Activated naive CD4-positive, alpha-beta T cell treated with Interleukin-2 at 50 U/mL for 16 hours (primary cell): ENCODE results near the gene TOP2A.

Experiments
- DNase-seq: peaks from one replicate; pipeline ENCODE4 v3.0.0-alpha.2; 2020

The TOP2A gene

GRCh38 chr17:40417609-40418427 lies at the start of gene TOP2A:
Gene TOP2A (minus strand): TSS chr17:40417896. CDS start chr17:40417791, 105 bp downstream.
- peak; percentile 93 for DNase-seq

- DNase-seq = no peak
Observed at GRCh38 chr17:40467281-40467867, 49.7 kb upstream of the TOP2A start.

GRCh38 chr17:40466298-40466971 lies 48.7 kb upstream of the TOP2A start:
- DNase-seq = no peak

- DNase-seq = no peak
Observed at GRCh38 chr17:40464392-40464855, 46.7 kb upstream of the TOP2A start.

- DNase-seq = no peak
Observed at GRCh38 chr17:40463122-40463550, 45.4 kb upstream of the TOP2A start.

GRCh38 chr17:40462343-40463121 lies 44.8 kb upstream of the TOP2A start:
- DNase-seq = no peak

GRCh38 chr17:40461732-40462342 lies 44.1 kb upstream of the TOP2A start:
- no peak for DNase-seq

- DNase-seq = no peak
Observed at GRCh38 chr17:40460968-40461731, 43.5 kb upstream of the TOP2A start.

- no peak for DNase-seq
Observed at GRCh38 chr17:40460604-40460967, 42.9 kb upstream of the TOP2A start.

GRCh38 chr17:40459636-40460603 lies 42.2 kb upstream of the TOP2A start:
- DNase-seq = no peak

- DNase-seq = no peak
Observed at GRCh38 chr17:40458851-40459482, 41.3 kb upstream of the TOP2A start.

GRCh38 chr17:40457964-40458791 lies 40.5 kb upstream of the TOP2A start:
- no peak for DNase-seq

GRCh38 chr17:40457369-40457768 lies 39.7 kb upstream of the TOP2A start:
- no peak for DNase-seq

- no peak for DNase-seq
Observed at GRCh38 chr17:40456396-40456951, 38.8 kb upstream of the TOP2A start.

- DNase-seq = no peak
Observed at GRCh38 chr17:40454613-40454995, 36.9 kb upstream of the TOP2A start.

GRCh38 chr17:40453881-40454612 lies 36.4 kb upstream of the TOP2A start:
- no peak for DNase-seq

GRCh38 chr17:40452921-40453378 lies 35.3 kb upstream of the TOP2A start:
- DNase-seq = no peak

- no peak for DNase-seq
Observed at GRCh38 chr17:40452216-40452787, 34.6 kb upstream of the TOP2A start.
